ENCODE data around the gene MYBPC1. TPM values are rescaled to one million over a fixed set of nuclear protein-coding genes. Genes with fewer than 3 reads are reported as not detected.

The MYBPC1 gene
- total and polyA plus RNA-seq, 9 of the 15 experiments (the other 6 are each of a cell fraction or from before 2014, with no cell fraction given): not detected

DNA sequence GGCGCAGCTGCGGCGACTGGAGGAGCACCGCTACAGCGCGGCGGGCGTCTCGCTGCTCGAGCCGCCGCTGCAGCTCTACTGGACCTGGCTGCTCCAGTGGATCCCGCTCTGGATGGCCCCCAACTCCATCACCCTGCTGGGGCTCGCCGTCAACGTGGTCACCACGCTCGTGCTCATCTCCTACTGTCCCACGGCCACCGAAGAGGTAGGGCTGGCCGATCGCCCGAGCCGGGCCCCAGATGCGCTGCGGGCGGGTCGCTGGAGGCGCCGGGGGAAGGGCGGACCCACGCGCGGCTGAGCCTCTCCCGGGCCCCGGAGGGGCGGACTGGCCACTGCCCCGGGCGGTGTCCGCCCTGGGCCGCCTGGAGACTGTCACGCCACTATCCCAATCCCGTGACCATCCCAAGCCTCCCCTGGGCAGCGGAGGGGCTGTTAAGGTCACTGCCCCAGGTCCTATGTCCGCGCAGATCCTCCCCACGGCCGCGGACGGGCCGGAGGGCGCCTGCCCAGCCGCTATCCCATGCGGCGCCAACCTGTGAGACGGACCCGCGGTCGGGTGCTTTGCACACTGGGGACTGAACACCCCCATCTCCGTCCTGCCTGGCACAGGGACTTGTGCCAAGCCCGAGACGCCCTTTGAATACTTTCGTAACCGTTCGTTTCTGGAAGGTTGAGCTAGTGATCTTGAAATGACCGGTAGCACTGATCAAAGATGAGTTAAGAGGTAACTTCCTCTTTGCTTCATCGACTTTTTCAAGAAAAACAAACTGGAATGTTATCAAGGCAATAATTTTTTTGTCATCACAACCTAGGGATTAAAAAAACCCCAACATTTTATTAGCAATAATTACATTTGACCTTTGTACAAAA lies 103.4 kb downstream of the MYBPC1 start (continued):
- TF ChIP-seq, protein P1, sequence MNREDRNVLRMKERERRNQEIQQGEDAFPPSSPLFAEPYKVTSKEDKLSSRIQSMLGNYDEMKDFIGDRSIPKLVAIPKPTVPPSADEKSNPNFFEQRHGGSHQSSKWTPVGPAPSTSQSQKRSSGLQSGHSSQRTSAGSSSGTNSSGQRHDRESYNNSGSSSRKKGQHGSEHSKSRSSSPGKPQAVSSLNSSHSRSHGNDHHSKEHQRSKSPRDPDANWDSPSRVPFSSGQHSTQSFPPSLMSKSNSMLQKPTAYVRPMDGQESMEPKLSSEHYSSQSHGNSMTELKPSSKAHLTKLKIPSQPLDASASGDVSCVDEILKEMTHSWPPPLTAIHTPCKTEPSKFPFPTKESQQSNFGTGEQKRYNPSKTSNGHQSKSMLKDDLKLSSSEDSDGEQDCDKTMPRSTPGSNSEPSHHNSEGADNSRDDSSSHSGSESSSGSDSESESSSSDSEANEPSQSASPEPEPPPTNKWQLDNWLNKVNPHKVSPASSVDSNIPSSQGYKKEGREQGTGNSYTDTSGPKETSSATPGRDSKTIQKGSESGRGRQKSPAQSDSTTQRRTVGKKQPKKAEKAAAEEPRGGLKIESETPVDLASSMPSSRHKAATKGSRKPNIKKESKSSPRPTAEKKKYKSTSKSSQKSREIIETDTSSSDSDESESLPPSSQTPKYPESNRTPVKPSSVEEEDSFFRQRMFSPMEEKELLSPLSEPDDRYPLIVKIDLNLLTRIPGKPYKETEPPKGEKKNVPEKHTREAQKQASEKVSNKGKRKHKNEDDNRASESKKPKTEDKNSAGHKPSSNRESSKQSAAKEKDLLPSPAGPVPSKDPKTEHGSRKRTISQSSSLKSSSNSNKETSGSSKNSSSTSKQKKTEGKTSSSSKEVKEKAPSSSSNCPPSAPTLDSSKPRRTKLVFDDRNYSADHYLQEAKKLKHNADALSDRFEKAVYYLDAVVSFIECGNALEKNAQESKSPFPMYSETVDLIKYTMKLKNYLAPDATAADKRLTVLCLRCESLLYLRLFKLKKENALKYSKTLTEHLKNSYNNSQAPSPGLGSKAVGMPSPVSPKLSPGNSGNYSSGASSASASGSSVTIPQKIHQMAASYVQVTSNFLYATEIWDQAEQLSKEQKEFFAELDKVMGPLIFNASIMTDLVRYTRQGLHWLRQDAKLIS (CRISPR knock-in tag; IDR thresholded peaks at IDR 0.05): 0 out of 2 replicates have a peak, but pooled peaks have one; percentile 18
- TF ChIP-seq C11orf30 (IDR thresholded peaks at IDR 0.05; ENCODE audit: low read depth): no peak
- TF ChIP-seq ESRRA (IDR thresholded peaks at IDR 0.05; ENCODE audit: borderline replicate concordance, low read depth): peak; percentile 71
- no peak for TF ChIP-seq ZNF316 (IDR thresholded peaks at IDR 0.05)
- no peak for TF ChIP-seq TAF7 (tag; IDR thresholded peaks at IDR 0.05)
- TF ChIP-seq JUN (IDR thresholded peaks at IDR 0.05; ENCODE audit: borderline replicate concordance, low read depth, low read length): no peak
- TF ChIP-seq JUN (CRISPR knock-in tag; IDR thresholded peaks at IDR 0.05; ENCODE audit: borderline replicate concordance): no peak
- TF ChIP-seq KLF10 (CRISPR knock-in tag; IDR thresholded peaks at IDR 0.05): no peak
- no peak for TF ChIP-seq LEF1 (IDR thresholded peaks at IDR 0.05)
- TF ChIP-seq TAF1 (IDR thresholded peaks at IDR 0.05; ENCODE audit: control insufficient read depth, extremely low read depth, insufficient read depth, low read length, severe bottlenecking): peak; percentile 15
- TF ChIP-seq RUNX1 (IDR thresholded peaks at IDR 0.05; ENCODE audit: low read depth): no peak
- TF ChIP-seq ZNF282 (CRISPR knock-in tag; IDR thresholded peaks at IDR 0.05): no peak
- TF ChIP-seq MTF1 (CRISPR knock-in tag; IDR thresholded peaks at IDR 0.05; ENCODE audit: borderline replicate concordance): no peak
- TF ChIP-seq ZFP1 (CRISPR knock-in tag; IDR thresholded peaks at IDR 0.05): 0 out of 2 replicates have a peak, but pooled peaks have one; percentile 16
- TF ChIP-seq, protein P2, sequence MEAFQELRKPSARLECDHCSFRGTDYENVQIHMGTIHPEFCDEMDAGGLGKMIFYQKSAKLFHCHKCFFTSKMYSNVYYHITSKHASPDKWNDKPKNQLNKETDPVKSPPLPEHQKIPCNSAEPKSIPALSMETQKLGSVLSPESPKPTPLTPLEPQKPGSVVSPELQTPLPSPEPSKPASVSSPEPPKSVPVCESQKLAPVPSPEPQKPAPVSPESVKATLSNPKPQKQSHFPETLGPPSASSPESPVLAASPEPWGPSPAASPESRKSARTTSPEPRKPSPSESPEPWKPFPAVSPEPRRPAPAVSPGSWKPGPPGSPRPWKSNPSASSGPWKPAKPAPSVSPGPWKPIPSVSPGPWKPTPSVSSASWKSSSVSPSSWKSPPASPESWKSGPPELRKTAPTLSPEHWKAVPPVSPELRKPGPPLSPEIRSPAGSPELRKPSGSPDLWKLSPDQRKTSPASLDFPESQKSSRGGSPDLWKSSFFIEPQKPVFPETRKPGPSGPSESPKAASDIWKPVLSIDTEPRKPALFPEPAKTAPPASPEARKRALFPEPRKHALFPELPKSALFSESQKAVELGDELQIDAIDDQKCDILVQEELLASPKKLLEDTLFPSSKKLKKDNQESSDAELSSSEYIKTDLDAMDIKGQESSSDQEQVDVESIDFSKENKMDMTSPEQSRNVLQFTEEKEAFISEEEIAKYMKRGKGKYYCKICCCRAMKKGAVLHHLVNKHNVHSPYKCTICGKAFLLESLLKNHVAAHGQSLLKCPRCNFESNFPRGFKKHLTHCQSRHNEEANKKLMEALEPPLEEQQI (IDR thresholded peaks at IDR 0.05): no peak
- no peak for TF ChIP-seq HDAC2 (IDR thresholded peaks at IDR 0.05)
- no peak for TF ChIP-seq HNRNPUL1 (IDR thresholded peaks at IDR 0.05; ENCODE audit: low read length)
- TF ChIP-seq FOXM1 (IDR thresholded peaks at IDR 0.05; ENCODE audit: low read depth): no peak; the same call in 1 of the 2 replicates
- TF ChIP-seq FOXM1 (CRISPR knock-in tag; IDR thresholded peaks at IDR 0.05; ENCODE audit: low read depth): 0 out of 2 replicates have a peak, but pooled peaks have one; percentile 58
- TF ChIP-seq SMARCE1 (IDR thresholded peaks at IDR 0.05): no peak; the same call in 1 of the 2 replicates
- TF ChIP-seq RNF2 (IDR thresholded peaks at IDR 0.05): 0 out of 2 replicates have a peak, but pooled peaks have one; percentile 13
- TF ChIP-seq ETV1 (tag; conservative IDR thresholded peaks at IDR 0.05; ENCODE audit: low read depth): no peak
- no peak for TF ChIP-seq ZNF766 (CRISPR knock-in tag; conservative IDR thresholded peaks at IDR 0.05)
- 0 out of 2 replicates have a peak, but pooled peaks have one; percentile 29 for TF ChIP-seq SMARCA4 (IDR thresholded peaks at IDR 0.05)

All from K562 (cell line).